Ovary (tissue), 3 donors: Measurements from ENCODE around the gene NFE2L1.

Experiments used
- CTCF ChIP-seq, 3 donors: fragments of 450-650 bp in 2 of 3; fragments of 200-600 bp in 1 of 3; IDR thresholded peaks; one replicate each; pipeline versions ENCODE4 v1.5.1 to v1.8.0; 2016 to 2022; ENCODE audit warnings: antibody characterized with exemption in 3 of 3, mild to moderate bottlenecking in 1 of 3
- EP300 ChIP-seq: sonication (generic); formaldehyde crosslinking; IDR thresholded peaks from one replicate; pipeline ENCODE4 v1.6.1; 2017; ENCODE audit warnings: antibody characterized with exemption
- donor health status: DM: no; HTN: no; CAD: no.

- TF ChIP-seq CTCF (IDR thresholded peaks at IDR 0.05), result no peak
- TF ChIP-seq EP300, result no peak
Measured at GRCh38 chr17:48051283-48051682, 3.1 kb downstream of the NFE2L1 start.
